Measurements from ENCODE around the gene PRTG.

- TF ChIP-seq CTCF (optimal IDR thresholded peaks at IDR 0.05 in 1 of 3, IDR thresholded peaks at IDR 0.05 in 1 of 3, conservative IDR thresholded peaks at IDR 0.05 in 1 of 3; ENCODE audit: extremely low read depth in 1 of 3, insufficient read depth in 2 of 3, low read length in 3 of 3) (no peak), EZH2 (IDR thresholded peaks at IDR 0.05; ENCODE audit: low read length) (no peak)
Measured at GRCh38 chr15:55698653-55699052, 44.3 kb downstream of the PRTG start.
